BJ (cell line): Measurements from ENCODE around the gene OOSP1. TPM values are rescaled to one million over a fixed set of nuclear protein-coding genes. Genes with fewer than 3 reads are reported as not detected.
"Not testable (repeated sequence)": the region's sequence is repeated elsewhere in the genome, so short reads cannot be mapped to it uniquely, and the experiment has no call there.

ENCODE experiments used
- CTCF ChIA-PET: fragments of 350-600 bp; formaldehyde crosslinking; extraction: SDS; loops from one replicate; lab custom pipeline; 2021; ENCODE audit warnings: antibody characterized with exemption, inconsistent platforms; lab: Yijun Ruan, JAX
- POLR2A ChIA-PET: fragments of 300-600 bp; sonication (Branson Sonifier 250); formaldehyde crosslinking; extraction: SDS; loops from one replicate; lab custom pipeline; 2021; ENCODE audit warnings: antibody characterized with exemption; lab: Charles Lee
- DNase-seq: peaks from one replicate; pipeline ENCODE4 v3.0.0-alpha.2; 2011; ENCODE audit warnings: low read depth
- H3K27me3 ChIP-seq: 2 replicates; pipeline ENCODE4 v1.6.0; 2011; ENCODE audit warnings: low read length; ENCODE audit not compliant: control insufficient read depth, insufficient read depth
- H3K36me3 ChIP-seq: 2 replicates; pipeline ENCODE4 v1.5.1; 2011; ENCODE audit warnings: low read length; ENCODE audit not compliant: control insufficient read depth, insufficient read depth
- H3K4me3 ChIP-seq: 2 replicates; pipeline ENCODE4 v1.5.1; 2011; ENCODE audit warnings: low read depth, mild to moderate bottlenecking, control low read depth, low read length
- polyA plus RNA-seq: library from polyadenylated mRNA; depleted of rRNA; stranded (reverse); fragments of >200 nt; gene quantifications from 2 replicates; pipeline ENCODE4 v1.2.3, GENCODE V29; 2011
- TF ChIP-seq, protein P1 (sequence below): IDR thresholded peaks from 2 replicates; pipeline ENCODE4 v1.5.1; 2011; ENCODE audit warnings: low read depth, mild to moderate bottlenecking, control low read depth, inconsistent platforms, low read length, moderate library complexity; ENCODE audit not compliant: insufficient read depth

Gene OOSP1
- polyA plus RNA-seq, 1 experiment: not detected

DNA sequence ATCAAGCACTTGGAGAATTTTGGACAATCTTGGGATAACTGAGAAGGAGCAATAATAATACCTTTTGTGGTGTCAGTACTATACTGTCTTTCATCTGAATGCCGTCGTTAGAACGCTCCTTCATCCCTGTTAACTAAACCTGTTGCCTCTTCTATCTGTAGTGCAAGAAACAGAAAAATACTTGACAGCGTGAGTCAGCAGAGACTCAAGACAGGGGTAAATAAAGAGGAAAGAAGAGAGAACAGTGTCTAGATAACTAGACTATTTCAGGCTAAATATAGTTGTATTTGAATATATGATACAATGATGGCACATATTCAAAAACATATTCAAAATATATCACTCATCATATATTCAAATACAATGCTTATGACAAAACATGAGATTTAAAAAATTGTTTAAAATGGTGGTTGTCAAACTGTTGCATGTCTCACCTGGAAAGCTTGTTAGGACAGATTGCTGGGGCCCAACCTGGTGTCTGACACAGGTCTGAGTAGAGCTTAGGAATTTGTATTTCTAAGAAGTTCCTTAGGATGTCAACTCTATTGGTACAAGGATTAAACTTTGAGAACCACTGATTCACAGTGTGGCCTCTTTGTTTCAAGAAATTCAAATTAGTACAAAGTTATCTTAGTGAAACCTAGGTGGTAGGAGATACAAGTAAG is 43.0 kb downstream of the OOSP1 start:
- TF ChIP-seq, protein P1, sequence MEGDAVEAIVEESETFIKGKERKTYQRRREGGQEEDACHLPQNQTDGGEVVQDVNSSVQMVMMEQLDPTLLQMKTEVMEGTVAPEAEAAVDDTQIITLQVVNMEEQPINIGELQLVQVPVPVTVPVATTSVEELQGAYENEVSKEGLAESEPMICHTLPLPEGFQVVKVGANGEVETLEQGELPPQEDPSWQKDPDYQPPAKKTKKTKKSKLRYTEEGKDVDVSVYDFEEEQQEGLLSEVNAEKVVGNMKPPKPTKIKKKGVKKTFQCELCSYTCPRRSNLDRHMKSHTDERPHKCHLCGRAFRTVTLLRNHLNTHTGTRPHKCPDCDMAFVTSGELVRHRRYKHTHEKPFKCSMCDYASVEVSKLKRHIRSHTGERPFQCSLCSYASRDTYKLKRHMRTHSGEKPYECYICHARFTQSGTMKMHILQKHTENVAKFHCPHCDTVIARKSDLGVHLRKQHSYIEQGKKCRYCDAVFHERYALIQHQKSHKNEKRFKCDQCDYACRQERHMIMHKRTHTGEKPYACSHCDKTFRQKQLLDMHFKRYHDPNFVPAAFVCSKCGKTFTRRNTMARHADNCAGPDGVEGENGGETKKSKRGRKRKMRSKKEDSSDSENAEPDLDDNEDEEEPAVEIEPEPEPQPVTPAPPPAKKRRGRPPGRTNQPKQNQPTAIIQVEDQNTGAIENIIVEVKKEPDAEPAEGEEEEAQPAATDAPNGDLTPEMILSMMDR: no peak
- no peaks in the 10 kb centered on the region for H3K36me3 ChIP-seq
- CTCF ChIA-PET: no interaction called here
- H3K4me3 ChIP-seq: no peak overlapping the region
- no peak for DNase-seq
- H3K27me3 ChIP-seq: no peaks in the 10 kb centered on the region
- POLR2A ChIA-PET: no interaction called here

DNA sequence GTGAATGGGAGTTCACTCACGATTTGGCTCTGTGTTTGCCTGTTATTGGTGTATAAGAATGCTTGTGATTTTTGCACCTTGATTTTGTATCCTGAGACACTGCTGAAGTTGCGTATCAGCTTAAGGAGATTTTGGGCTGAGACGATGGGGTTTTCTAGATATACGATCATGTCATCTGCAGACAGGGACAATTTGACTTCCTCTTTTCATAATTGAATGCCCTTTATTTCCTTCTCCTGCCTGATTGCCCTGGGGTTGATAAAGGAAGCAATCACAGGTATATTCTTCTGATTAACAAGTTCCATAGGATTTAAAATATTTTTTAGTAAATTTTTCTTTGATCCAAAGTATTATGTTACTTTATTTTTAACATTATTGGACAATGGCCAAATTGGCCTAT is 43.8 kb downstream of the OOSP1 start:
- H3K27me3 ChIP-seq, H3K36me3 ChIP-seq, POLR2A ChIA-PET, CTCF ChIA-PET, DNase-seq, H3K4me3 ChIP-seq: not testable (repeated sequence)

DNA sequence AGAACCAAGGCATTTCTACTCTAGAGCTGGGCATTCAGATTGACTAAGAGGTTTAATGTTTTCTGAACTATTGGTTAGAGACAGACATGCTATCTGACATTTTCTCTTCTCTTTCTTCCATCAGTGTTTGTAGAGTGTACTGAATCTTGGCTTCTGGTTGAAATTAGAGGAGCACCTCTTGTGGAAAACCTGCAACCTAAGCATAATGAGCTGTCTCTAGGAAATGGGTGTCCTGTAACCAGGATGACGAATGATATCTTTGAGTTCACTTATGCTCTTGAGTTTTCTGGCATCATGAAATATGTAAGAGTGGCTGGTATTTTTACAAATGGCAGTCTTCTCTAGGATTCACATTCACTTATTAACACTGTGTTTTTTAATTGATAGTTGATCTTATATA is 45.0 kb downstream of the OOSP1 start:
- DNase-seq: no peak
- Histone ChIP-seq H3K36me3 (no peaks in the 10 kb centered on the region), H3K27me3 (no peaks in the 10 kb centered on the region), H3K4me3 (no peak overlapping the region)
- TF ChIP-seq, protein P1: no peak
- ChIA-PET POLR2A (no interaction called here), CTCF (no interaction called here)

DNA sequence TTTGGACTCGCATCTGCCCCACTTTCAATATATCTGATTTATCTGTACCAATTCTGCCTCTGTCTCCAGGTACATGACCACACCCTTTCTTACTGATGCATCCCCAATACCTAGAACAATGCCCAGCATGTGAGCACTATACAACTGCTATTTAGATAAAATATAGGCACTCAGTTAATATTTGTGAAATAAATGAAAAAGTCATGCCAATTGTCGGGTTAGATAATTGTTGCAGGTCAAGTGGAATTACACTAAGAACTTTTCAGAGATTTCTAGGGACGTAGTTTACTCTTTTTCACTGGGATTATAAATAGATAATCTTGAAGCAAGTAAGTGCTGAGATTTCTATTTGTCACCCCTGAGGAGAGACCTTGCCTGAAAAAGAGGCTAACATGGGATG is 46.1 kb downstream of the OOSP1 start:
- POLR2A ChIA-PET: no interaction called here
- H3K4me3 ChIP-seq: no peak overlapping the region
- no peaks in the 10 kb centered on the region for H3K27me3 ChIP-seq
- H3K36me3 ChIP-seq: no peaks in the 10 kb centered on the region
- CTCF ChIA-PET: no interaction called here
- DNase-seq: no peak
- TF ChIP-seq, protein P1: no peak

DNA sequence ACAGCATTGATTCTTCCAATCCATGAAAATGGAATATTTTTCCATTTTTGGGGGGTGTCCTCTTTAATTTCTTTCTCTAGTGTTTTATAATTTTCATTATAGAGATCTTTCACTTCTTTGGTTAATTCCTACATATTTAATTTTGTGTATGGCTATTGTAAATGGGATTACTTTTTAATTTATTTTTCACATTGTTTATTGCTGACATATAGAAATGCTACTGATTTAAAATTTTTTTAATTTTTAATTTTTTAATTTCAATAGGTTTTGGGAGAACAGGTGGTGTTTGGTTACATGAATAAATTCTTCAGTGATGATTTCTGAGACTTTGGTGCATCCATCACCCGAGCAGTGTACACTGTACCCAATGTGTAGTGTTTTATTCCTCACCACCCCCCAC is 52.2 kb downstream of the OOSP1 start:
- Histone ChIP-seq H3K4me3 (no peak overlapping the region), H3K36me3 (no peaks in the 10 kb centered on the region), H3K27me3 (no peaks in the 10 kb centered on the region)
- CTCF ChIA-PET: no interaction called here
- TF ChIP-seq, protein P1: no peak
- POLR2A ChIA-PET: no interaction called here
- DNase-seq: no peak

DNA sequence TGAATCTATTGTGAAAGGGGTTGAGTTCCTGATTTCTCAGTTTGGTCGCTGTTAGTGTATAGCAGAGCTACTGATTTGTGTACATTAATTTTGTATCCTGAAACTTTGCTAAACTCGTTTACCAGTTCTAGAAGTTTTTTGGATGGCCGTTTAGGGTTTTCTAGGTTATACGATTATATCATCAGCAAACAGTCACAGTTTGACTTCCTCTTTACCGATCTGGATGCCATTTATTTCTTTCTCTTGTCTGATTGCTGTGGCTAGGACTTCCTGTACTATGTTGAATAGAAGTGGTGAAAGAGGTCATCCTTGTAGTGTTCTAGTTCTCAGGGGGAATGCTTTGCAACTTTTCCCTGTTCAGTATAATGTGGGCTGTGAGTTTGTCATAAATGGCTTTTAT is 54.2 kb downstream of the OOSP1 start:
- no peaks in the 10 kb centered on the region for H3K27me3 ChIP-seq
- DNase-seq: no peak
- no peak overlapping the region for H3K4me3 ChIP-seq
- TF ChIP-seq, protein P1: no peak
- POLR2A ChIA-PET: no interaction called here
- CTCF ChIA-PET: no interaction called here
- no peaks in the 10 kb centered on the region for H3K36me3 ChIP-seq
